ENCODE results near the gene PACS2.

Gene PACS2

DNA sequence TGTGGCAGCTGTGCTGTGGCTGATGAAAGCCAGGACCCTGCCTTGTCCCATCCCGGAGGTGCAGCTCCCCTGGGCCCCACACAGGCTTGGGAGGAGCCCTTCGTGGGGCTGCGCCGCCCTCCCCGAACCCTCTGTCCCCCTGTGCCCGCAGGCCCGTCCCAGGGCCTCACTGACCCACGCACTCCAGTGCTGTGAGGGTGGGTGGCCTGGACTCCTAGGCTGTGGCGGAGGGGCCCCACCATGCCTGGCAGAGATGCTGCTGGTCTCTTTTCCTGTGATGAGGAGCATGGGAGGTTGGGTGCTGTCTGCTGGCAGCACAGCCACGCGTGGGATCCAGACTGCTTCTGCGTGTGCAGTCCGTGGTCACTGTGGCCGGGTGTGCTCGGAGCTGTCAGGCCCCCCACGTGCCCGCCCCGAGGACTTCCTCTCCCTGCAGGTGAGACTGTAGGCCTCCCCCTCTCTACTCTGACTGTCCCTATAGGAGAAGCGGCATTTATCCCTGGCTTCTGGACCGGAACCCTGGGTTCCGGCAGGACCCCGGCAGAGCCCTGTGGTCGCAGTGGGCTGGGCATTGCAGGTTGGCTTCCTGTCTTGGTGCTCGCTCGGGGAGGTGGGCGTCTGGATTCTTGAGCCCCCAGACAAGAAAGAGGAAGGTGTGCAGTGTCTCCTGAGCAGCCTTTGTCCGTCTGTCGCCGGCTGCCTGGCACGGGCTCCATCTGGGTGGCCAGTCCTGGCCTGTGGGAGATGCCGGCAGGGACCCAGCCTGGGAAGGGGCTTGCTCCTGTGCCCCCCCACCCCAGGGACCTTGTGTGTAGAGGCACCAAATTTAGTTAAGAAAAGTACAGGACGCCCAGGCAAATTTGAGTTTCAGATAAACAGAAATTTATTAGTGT lies 107.4 kb downstream of the PACS2 start:
- no peak for DNase-seq (ENCODE audit: low read depth in 2 of 2)

DNA sequence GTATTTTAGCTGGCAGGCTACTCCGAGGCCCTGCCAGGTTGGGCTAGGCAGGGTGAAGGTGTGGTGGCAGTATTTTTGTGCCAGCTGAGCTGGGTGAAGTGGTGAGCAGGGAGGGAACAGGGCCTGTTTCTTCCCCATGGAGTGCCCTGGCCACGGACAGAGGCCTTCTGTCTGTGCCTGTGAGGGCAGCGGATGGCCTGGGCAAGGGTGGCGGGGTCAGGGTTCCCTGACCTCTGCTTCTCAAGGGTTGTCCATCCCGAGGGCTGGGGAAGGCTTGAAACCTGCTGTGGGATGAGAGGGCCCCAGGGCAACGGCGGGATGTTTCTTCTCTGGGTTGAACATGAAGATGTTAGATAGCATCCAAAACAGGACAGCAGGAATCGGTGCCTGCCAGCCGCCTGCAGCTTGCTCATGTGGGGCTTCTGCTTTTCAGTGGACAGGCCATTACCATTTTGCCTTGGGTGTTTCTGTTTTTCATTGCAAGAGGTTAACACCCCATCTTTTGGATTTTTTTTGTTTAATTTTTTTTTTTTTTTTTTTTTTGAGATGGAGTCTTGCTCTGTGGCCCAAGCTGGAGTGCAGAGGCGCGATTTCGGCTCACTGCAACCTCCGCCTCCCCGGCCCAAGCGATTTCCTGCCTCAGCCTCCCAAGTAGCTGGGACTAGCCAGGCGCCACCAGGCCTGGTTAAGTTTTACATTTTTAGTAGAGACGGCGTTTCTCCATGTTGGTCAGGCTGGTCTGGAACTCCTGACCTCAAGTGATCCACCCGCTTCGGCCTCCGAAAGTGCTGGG lies 108.3 kb downstream of the PACS2 start:
- DNase-seq (ENCODE audit: low read depth in 2 of 2): no peak

DNA sequence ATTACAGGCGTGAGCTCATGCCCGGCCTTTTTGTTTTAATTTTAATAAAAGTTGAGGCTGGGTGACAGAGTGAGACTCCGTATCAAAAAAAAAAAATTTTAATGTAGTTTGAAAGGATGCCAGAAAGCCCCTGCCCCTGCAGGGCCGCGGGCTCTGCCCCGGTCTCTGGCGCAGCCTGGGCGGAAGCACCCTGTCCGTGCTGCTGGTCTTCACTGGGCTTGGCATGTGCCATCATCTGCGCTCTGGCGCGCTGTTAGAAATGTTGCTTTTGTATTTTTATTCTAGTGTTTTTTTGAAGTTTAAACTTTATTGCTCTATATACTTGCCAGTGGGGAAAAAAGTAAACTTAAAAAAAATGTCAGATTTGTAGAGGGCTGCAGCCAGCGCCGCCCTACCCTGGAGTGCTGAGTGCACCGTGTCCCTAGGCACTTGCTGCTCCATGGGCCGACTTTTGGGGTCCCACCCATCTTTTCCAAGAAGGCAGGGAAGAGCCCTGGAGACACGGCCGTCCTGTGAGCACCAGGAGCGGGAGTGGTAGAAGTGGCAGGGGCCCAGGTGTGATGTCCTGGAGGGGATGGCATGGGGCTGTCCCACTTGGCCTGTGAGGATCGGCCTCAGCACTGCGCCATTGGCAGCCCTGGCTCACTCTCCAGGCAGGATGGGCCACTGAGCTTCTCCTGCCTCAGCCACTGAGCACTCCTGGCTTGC lies 109.1 kb downstream of the PACS2 start:
- no peak for DNase-seq (ENCODE audit: low read depth in 2 of 2)

GRCh38 chr14:105424861-105425260 lies 110.3 kb downstream of the PACS2 start:
- no peak for DNase-seq (ENCODE audit: low read depth in 2 of 2)

- no peak for DNase-seq (ENCODE audit: low read depth in 2 of 2)
Observed at GRCh38 chr14:105425823-105426247, 111.3 kb downstream of the PACS2 start.

DNA sequence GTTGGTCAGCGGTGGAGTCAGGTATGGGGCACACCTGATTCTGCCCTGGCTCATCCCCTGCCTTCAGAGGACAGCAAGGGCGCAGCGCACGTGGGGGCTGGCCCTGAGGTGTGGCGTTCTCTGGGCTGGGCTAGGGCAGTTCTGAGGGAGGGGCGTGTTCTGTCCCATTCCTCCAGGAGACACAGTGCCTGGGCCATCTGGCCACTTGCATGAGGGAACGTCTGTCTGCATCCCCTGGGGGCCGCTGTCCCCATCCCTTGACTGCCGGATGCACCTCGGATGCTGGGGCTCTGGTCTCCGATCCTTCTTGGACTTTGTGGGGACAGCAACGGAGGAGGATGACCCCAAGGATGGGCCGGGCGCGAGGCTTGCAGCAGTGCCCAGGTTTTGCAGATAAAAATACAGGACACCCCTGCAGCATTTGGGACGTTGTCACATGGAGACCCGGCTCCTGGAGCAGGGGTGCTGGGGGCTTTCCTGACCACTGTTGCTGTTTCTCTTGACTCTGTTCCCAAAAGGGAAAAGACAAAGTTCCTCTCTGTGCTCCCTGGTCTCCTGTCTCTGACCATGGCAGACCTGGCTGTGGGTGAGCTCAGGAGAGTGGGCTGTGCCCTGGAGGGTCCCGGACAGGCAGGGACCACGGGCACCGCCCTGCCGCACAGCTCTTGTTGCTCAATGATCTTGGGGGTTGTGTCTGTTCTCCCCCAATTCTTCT lies 112.0 kb downstream of the PACS2 start:
- DNase-seq (ENCODE audit: low read depth in 2 of 2): no peak

GRCh38 chr14:105427412-105427811 lies 112.9 kb downstream of the PACS2 start:
- DNase-seq (ENCODE audit: low read depth in 2 of 2): no peak

DNA sequence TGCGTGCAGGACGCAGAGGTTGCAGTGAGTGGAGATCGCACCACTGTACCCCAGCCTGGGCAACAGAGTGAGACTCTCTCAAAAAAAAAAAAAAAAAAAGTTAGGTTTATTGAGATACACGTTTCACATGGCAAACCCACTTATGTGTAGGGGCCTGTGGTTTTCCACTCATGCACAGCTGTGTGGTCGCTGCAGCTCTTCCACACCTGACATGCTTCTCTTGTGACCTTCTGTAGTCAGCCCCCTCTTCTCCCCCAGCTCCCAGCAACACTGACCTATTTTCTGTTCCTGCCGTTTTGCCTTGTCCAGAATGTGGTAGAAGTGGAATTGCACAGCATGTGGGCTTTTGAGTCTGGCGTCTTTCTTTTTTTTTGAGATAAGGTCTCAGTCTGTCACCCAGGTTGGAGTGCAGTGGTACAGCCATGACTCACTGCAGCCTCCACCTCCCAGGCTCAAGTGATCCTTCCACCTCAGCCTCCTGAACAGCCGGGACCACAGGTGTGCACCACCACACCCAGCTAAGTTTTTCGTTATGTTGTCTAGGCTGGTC lies 113.5 kb downstream of the PACS2 start:
- DNase-seq (ENCODE audit: low read depth in 2 of 2): no peak

DNA sequence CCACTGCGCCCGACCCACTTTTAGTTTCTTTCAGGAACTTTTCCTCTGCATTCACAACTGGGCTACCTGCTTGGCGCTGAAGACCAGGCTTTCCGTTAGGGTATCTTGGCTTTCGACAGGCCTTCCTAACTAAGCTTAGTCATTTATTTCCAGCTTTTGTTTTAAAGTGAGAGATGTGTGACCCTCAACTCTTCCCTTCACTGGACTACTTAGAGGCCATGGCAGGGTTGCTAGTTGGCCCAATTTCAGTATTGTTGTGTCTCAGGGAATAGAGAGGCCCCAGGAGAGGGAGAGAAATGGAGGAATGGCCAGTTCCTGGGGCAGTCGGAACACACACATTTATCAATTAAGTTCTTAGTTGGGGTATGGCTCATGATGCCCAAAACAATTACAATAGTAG lies 115.5 kb downstream of the PACS2 start:
- no peak for DNase-seq (ENCODE audit: low read depth in 2 of 2)

DNA sequence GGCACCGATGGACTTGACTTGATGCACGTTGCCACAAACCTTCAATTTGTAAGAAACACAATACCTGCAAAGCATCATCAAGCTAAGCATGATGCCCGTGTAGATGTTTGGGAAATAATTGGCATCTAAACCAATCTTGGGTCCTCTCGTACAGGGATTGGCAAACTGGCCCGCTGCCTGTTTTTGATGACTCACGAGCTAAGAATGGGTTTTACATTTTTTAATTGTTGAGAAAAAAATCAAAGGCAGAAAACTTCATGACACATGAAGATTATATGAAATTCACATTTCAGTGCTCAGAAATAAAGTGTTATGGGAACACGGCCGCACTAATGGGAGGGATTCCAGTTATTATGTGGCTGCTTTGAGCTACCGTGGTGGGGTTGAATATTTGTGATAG lies 116.0 kb downstream of the PACS2 start:
- no peak for DNase-seq (ENCODE audit: low read depth in 2 of 2)

GRCh38 chr14:105431256-105431655 lies 116.7 kb downstream of the PACS2 start:
- no peak for DNase-seq (ENCODE audit: low read depth in 2 of 2)

DNA sequence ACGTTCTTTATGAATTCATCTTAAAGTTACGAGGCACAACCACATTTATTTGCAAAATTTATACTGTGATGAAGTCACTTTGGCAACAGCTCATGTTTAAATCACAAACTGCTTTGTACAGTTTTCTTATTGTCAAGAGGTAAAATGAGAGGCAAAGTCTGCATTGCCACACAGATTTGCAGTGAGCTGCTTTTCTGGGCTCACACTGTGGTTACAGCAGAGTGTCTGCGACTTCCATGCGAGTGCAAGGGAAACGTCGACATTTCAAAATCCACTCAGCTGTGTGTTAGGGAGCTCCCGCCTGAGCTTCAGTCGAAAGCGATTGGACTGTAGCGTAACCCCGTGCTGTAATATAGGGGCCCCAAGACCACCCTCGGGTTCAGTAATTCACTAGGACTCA lies 118.1 kb downstream of the PACS2 start:
- no peak for DNase-seq (ENCODE audit: low read depth in 2 of 2)

DNA sequence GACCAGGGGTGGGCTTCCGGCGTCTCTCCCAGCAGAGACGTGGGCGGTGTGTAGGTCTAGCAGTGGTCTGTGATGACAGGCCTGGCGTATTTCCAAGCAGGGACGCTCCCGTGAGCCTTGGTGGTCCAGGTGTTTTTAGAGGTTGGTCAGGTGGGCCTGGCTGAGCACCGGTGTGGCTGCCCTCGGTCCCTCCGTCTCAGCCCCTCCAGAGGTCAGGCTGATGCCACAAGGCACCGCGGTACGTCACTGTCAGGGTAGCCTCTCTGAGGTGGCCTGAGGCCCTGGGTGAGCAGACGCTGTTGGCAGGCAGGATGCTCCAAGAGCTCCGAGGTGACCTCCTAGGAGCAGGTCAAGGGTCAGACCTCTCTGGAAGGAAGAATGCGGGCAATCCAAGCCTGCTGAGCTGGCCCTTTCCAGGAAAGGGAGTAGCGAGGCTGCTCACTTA lies 118.6 kb downstream of the PACS2 start:
- no peak for DNase-seq (ENCODE audit: low read depth in 2 of 2)

DNA sequence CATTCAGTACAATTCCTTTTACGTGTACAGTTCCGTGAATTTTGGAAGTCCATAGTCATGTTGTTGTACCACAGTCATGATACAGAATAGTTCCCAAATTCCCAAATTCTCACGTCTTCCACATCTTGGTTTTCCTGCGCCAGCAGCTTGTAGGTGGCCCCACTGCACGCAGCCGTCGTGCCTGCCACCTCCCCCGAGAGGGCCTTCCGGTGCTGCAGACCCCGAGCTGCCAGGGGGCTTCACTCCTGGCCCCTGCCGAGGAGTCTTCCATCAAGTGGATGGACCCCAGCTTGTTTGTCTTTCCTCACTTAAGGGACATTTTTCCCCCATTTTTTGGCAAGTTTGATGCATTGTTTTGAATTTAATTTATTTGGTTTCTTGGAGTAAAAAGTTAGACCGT lies 121.9 kb downstream of the PACS2 start:
- no peak for DNase-seq (ENCODE audit: low read depth in 2 of 2)

GRCh38 chr14:105436891-105437722 lies 122.6 kb downstream of the PACS2 start:
- no peak for DNase-seq (ENCODE audit: low read depth in 2 of 2)

DNA sequence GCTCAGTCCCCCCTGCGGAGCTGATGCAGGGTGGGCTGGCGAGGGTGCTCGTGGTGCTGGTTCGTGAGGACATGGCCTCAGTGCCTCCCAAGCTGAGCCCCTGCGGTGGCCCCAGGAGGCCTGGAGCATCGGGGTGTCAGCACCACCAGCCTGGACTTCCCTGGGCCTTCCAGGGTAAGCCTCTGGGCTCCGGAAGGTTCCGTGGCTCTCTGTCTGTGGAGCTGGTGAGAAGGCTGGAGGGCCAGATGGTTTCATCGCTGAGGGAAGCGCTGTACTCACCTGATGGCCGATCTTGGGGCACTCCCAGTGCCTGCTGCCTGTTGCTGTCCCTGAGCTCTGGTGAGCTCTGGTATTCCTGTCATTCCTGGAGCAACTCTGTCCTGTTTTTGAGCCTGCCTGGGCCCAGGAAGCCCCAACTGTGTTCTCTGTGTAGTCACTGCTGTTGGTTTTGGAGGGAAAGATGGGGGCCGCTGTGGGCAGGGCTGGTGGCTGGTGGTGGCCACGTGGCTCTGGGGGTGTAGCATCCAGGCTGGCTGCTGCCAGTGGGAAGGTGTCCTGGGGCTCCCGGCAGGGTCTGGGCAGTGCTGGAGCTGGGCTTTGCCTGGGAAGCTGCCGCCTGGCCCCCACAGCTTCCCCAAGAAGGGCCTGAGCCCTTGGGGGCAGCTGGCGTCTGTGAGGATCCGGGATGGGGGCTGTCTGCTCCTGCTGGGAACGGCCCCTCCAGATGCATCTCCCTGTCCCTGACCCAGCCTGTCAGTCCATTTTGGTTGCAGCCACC lies 123.4 kb downstream of the PACS2 start:
- DNase-seq (ENCODE audit: low read depth in 2 of 2): no peak

DNA sequence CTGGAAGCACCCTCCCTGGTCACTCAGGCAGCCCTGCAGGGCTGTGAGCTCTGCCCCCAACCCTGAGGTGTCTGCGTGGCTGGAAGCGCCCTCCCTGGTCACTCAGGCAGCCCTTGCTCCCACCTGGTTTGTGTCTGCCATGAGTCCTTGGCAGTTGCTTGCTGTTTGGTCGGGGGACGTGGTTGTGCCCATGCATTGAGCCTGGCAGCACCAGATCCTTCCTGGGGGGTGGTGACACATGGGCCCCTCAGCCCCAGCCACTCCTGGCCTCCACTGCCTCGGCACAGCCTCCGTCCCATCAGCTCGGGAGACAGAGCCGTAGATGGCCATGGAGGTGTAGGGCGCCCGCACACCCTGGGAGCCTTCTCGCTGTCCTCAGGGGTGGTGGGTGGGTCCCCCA lies 124.6 kb downstream of the PACS2 start:
- DNase-seq (ENCODE audit: low read depth in 2 of 2): no peak

DNA sequence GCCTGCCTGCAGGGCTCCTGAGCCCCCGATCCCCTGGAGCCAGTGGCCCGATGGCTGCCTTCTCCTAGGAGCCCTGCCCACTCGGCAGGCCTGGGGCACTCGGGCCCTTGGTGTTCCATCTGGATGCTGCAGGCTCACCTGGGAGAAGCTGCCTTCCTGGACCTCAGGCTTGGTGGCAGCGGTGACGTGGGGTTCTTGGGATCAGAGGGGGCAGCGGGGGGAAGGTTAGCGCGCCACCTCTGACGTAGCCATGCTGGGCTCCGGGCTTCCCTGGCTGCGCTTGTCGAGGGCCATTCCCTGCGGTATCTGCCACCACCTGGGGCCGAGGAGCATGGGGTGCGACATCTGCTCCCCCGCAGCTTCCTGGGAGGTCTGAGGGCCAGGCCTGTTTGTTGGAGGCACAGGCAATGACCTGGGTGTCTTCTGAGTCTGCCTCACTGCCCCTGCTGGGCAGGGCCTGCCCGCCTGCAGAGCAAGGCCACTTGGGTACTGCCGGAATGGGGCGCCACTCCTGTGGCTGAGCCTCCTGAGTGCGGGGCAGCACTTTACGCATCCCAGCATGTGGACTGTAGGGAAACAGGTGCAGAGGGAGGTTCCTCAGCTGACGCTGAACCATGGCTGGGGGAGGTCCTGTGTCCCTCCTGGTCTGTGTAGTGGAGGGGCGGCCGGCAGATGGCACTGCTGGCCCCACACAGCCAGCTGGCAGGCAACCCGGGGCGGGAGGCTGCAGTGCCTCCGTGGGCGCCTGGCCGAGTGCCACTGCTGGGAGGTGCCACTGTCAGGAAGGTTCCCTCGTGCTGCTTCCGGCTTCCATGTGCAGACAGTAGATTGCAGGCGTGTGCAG lies 125.4 kb downstream of the PACS2 start:
- DNase-seq (ENCODE audit: low read depth in 2 of 2): no peak

GRCh38 chr14:105440554-105440900 lies 126.0 kb downstream of the PACS2 start:
- DNase-seq (ENCODE audit: low read depth in 2 of 2): no peak

Data from stimulated activated CD4-positive, alpha-beta T cell treated with anti-CD3 and anti-CD28 coated beads, Interleukin-15, amount 100 ng/mL, for 48 hours (primary cell).